ENCODE data around the gene BPIFA3. TPM values are rescaled to one million over a fixed set of nuclear protein-coding genes. Genes with fewer than 3 reads are reported as not detected.

Gene BPIFA3
- total RNA-seq, 2 donors from 2014 or later: not detected

Other genes starting within 250 kb of the BPIFA3 start
- gene SUN5, start 212.9 kb upstream of the BPIFA3 start, total RNA-seq: not detected
- not detected for gene BPIFB2, start 209.6 kb upstream of the BPIFA3 start, total RNA-seq
- gene BPIFB6, start 185.7 kb upstream of the BPIFA3 start, total RNA-seq: not detected
- not detected for gene BPIFB3, start 163.4 kb upstream of the BPIFA3 start, total RNA-seq
- not detected for gene BPIFB4, start 137.7 kb upstream of the BPIFA3 start, total RNA-seq
- gene BPIFA2, start 49.2 kb upstream of the BPIFA3 start, total RNA-seq: not detected
- not detected for gene BPIFA1, start 18.6 kb downstream of the BPIFA3 start, total RNA-seq
- not detected for gene BPIFB1, start 65.9 kb downstream of the BPIFA3 start, total RNA-seq
- gene CDK5RAP1, start 184.2 kb downstream of the BPIFA3 start, total RNA-seq: 10 to 100 TPM; 55.6 to 61.9 TPM
- 1 to 10 TPM; 5.6 to 6.6 TPM for gene SNTA1, start 226.4 kb downstream of the BPIFA3 start, total RNA-seq

Measured in T-helper 17 cell (primary cell).